GM12801 (cell line): Measurements from ENCODE around the gene PDSS2.

Experiments used
- CTCF ChIP-seq: IDR thresholded peaks from one replicate; pipeline ENCODE4 v1.5.1; 2011; ENCODE audit warnings: control low read depth; ENCODE audit not compliant: insufficient read length; ENCODE audit errors: extremely low read depth

Gene PDSS2

GRCh38 chr6:107230024-107230423 lies 229.3 kb downstream of the PDSS2 start:
- TF ChIP-seq CTCF, result no peak

- no peak for TF ChIP-seq CTCF
Observed at GRCh38 chr6:107228754-107229153, 230.6 kb downstream of the PDSS2 start.

GRCh38 chr6:107221519-107221918 lies 237.8 kb downstream of the PDSS2 start:
- TF ChIP-seq CTCF, result no peak

GRCh38 chr6:107219851-107220250 lies 239.5 kb downstream of the PDSS2 start:
- TF ChIP-seq CTCF, result no peak

GRCh38 chr6:107218142-107218541 lies 241.2 kb downstream of the PDSS2 start:
- TF ChIP-seq CTCF, result no peak

GRCh38 chr6:107217248-107217647 lies 242.1 kb downstream of the PDSS2 start:
- no peak for TF ChIP-seq CTCF

GRCh38 chr6:107216197-107216933 lies 243.0 kb downstream of the PDSS2 start:
- no peak for TF ChIP-seq CTCF
